ENCODE results near the gene AP3S1.

DNA sequence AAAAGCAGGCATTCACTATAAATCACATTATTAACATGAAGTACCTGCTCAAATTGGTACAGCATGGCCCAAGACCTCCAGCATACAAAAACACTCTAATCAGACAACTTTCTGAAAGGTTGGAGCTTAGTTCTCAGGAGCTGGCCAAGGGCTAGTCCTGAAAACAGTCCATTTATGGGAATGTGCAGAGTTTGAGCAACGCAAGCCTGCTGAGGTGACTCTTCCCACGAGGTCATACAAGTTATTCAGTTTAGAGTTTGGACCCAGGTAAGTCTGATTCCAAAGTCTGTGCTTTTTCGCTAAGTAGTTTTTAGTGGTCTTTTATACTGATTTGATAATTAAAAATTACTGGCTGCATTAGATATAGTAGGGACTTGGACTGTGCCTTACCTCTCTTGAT is 52.6 kb downstream of the AP3S1 start:
- TF ChIP-seq, protein P1, sequence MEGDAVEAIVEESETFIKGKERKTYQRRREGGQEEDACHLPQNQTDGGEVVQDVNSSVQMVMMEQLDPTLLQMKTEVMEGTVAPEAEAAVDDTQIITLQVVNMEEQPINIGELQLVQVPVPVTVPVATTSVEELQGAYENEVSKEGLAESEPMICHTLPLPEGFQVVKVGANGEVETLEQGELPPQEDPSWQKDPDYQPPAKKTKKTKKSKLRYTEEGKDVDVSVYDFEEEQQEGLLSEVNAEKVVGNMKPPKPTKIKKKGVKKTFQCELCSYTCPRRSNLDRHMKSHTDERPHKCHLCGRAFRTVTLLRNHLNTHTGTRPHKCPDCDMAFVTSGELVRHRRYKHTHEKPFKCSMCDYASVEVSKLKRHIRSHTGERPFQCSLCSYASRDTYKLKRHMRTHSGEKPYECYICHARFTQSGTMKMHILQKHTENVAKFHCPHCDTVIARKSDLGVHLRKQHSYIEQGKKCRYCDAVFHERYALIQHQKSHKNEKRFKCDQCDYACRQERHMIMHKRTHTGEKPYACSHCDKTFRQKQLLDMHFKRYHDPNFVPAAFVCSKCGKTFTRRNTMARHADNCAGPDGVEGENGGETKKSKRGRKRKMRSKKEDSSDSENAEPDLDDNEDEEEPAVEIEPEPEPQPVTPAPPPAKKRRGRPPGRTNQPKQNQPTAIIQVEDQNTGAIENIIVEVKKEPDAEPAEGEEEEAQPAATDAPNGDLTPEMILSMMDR (IDR thresholded peaks at IDR 0.05), result no peak
- TF ChIP-seq POLR2A (IDR thresholded peaks at IDR 0.05), result no peak

Data from adrenal gland (tissue), 5 donors.